GM13976 (cell line): Measurements from ENCODE around the gene RAI14.
"Not testable (repeated sequence)": the region's sequence is repeated elsewhere in the genome, so short reads cannot be mapped to it uniquely, and the experiment has no call there.

ENCODE experiments used
- DNase-seq: peaks from one replicate; pipeline ENCODE4 v3.0.0; 2012; ENCODE audit warnings: low spot score
- in situ Hi-C: fragments of 300-500 bp; cut with MboI; formaldehyde crosslinking; loops from one replicate; pipeline ENCODE4 v1.12.0; 2022; ENCODE audit warnings: low sequenced_read_pairs, mixed read lengths, inconsistent platforms; ENCODE audit not compliant: unreplicated experiment
- TF ChIP-seq, protein P1 (sequence below): IDR thresholded peaks from 2 replicates; pipeline ENCODE4 v1.5.1; 2012; ENCODE audit warnings: borderline replicate concordance, mild to moderate bottlenecking; ENCODE audit not compliant: insufficient read depth; ENCODE audit errors: extremely low read depth, missing control alignments, control extremely low read depth

RAI14 gene

GRCh38 chr5:34699155-34700077 lies 43.3 kb downstream of the RAI14 start:
- TF ChIP-seq, protein P1, sequence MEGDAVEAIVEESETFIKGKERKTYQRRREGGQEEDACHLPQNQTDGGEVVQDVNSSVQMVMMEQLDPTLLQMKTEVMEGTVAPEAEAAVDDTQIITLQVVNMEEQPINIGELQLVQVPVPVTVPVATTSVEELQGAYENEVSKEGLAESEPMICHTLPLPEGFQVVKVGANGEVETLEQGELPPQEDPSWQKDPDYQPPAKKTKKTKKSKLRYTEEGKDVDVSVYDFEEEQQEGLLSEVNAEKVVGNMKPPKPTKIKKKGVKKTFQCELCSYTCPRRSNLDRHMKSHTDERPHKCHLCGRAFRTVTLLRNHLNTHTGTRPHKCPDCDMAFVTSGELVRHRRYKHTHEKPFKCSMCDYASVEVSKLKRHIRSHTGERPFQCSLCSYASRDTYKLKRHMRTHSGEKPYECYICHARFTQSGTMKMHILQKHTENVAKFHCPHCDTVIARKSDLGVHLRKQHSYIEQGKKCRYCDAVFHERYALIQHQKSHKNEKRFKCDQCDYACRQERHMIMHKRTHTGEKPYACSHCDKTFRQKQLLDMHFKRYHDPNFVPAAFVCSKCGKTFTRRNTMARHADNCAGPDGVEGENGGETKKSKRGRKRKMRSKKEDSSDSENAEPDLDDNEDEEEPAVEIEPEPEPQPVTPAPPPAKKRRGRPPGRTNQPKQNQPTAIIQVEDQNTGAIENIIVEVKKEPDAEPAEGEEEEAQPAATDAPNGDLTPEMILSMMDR, result no peak
- DNase-seq, result no peak
- in situ Hi-C loops, result no loop called here

GRCh38 chr5:34700078-34700452 lies 43.9 kb downstream of the RAI14 start:
- TF ChIP-seq, protein P1, result no peak
- no peak for DNase-seq
- in situ Hi-C loops, result no loop called here

GRCh38 chr5:34701442-34701841 lies 45.3 kb downstream of the RAI14 start:
- in situ Hi-C loops, DNase-seq: not testable (repeated sequence)

GRCh38 chr5:34703767-34704713 lies 47.9 kb downstream of the RAI14 start:
- in situ Hi-C loops, result no loop called here
- no peak for DNase-seq
- TF ChIP-seq, protein P1, result no peak

DNA sequence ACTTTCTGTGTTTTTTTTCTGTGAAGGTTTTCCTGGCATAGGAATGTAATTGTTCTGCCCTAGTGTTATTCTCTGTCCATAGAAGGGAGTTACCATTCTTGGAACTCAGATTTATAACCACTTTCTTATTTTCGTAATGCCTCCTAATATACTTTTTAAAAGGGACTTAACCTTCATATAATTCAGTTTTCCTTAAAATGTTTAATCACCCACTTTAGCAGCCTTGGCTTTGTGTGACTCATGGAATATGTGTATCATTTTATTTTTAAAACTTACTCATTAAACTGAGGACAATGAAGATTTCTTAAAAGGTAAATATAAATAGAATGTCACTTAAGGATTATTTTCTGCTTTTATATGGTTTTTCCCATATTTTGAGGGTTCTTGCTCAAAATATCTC lies 50.0 kb downstream of the RAI14 start:
- in situ Hi-C loops, result no loop called here
- TF ChIP-seq, protein P1, result no peak
- DNase-seq, result no peak

DNA sequence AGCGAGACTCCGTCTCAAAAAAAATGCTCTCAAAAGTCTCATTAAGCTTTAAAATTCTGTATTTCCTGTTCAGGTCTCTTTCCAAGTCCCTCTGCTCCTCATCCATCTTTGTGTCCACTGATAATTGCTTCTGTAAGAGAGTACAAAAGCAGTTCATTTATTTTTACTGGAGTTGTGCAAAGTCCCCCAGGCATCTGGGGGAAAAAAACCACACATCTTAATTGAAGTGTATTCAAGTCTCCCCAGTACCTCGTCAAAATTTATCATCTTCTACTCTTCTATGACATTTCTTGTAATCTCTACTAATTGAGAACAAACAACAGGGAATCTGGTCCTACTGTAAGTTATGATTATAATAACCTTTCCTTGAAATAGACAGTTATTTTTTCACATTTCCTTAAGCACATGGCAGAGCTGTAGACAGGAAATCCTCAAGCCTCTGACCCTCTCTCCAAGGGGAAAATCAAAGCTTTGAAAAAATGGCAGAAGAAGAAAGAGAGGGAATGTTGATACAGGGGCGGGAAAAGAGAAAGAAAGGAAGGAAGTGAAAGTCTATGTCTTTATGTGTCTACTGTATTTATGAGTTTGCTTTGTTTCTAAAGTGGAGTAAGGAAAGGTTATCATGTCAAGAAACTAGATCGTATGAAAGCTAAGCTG lies 51.5 kb downstream of the RAI14 start:
- in situ Hi-C loops, result no loop called here

More for the DNA sequence above, 51.5 kb downstream of the RAI14 start:
- no peak for DNase-seq
- TF ChIP-seq, protein P1, result no peak
